ENCODE measurements around the gene LITAF.

The LITAF gene

DNA sequence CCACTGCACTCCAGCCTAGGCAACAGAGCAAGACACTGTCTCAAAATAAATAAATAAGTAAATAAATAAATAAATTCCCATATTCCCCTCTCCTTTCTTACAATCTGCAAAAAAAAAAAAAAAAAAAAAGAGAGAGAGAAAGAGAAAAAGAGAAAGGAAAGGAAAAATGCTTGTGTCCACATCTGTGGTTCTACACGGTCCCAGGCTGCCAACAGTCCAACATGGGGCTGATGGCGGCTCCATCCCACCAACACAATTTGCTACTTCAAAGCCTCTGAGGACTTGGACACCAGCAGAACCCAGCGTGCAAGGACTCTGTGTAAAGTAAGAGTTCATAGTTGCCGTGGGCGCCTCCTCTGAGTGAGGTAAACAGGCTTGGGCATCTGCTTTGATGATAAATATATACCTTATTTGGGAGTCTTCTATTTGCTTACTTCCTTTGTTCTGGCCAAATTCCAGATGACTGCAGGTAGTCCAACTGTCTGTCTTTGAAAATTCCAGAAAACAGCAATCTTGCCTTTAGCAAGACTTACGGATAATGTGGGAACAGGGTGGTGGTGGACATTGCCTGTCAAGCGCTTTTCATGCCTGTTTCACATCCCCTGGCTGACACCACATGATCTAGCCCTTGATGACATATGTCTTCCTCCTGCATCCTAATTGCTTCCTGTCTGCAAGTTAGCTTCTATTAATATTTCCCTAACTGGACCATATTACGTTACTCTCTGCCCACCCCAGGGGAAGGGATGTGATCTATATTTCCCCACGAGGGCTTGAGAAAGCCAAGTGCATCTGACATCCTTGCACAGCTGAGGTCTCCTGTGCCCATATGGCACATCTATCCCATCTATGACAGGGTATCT lies 10.1 kb downstream of the LITAF start:
- H3K4me1 ChIP-seq (ENCODE audit: control insufficient read depth, insufficient read depth, low read length), result no peaks in the 10 kb centered on the region

DNA sequence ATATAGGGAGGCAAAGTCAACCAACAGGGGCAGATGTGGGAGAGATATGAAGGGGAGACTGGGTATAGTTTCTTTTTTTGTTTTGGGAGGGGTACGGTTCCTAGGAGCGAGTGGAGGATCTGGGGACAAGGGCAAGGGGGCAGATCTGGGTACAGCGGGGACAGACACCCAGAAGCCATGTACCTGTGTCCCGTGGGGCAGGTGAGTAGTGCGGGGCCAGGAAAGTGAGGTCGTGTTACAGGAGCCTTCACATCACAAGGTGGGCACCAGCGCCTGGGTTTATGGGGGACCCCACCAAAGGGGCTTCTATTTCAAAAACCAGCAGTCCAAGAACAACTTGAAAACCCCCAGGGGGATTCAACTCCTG lies 11.5 kb downstream of the LITAF start:
- no peak overlapping the region for H3K27ac ChIP-seq (ENCODE audit: low read depth, low read length)
- H3K36me3 ChIP-seq (ENCODE audit: control insufficient read depth, insufficient read depth, low read length), result no peaks in the 10 kb centered on the region
- H3K9ac ChIP-seq (ENCODE audit: low read length), result no peak overlapping the region
- H3K4me1 ChIP-seq (ENCODE audit: control insufficient read depth, insufficient read depth, low read length), result no peaks in the 10 kb centered on the region
- no peak overlapping the region for H3K4me3 ChIP-seq (ENCODE audit: low read length)
- H3K27me3 ChIP-seq (ENCODE audit: control insufficient read depth, insufficient read depth, low read length), result no peaks in the 10 kb centered on the region

More for the DNA sequence above, 10.1 kb downstream of the LITAF start:
- Histone ChIP-seq H3K36me3 (ENCODE audit: control insufficient read depth, insufficient read depth, low read length) (no peaks in the 10 kb centered on the region), H3K27me3 (ENCODE audit: control insufficient read depth, insufficient read depth, low read length) (no peaks in the 10 kb centered on the region), H3K4me3 (ENCODE audit: low read length) (no peak overlapping the region), H3K9ac (ENCODE audit: low read length) (no peak overlapping the region), H3K27ac (ENCODE audit: low read depth, low read length) (no peak overlapping the region)

DNA sequence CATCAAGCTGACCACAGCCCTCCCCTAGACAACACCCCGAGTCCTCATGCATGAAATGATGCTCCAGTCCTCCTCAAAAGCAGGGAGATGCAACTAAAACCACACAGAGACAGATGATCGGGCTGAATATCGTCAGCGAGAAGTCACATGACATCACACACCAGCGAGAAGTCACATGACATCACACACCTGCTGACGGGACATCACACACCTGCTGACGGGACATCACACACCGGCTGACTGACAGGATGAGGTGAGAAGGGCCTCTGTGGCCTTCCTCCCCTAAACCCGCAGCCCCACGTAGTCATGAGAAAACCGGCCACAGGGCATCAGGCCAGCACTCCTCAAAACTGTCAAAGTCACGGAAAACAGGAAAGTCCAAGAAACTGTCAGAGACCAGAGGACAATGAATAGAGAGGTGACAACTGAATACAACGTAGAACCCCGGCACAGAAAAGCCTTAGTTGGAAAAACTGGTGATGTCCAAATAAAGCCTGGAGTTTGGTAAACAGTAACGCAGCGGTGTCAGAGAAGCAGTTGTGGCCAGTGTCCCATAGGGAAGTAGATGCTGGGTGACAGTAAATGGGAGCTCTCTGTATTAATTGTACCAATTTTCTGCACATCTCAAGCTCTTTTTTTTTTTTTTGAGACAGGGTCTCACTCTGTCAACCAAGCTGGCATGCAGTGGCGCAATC lies 14.3 kb downstream of the LITAF start:
- H3K9ac ChIP-seq (ENCODE audit: low read length), result no peak overlapping the region
- H3K27me3 ChIP-seq (ENCODE audit: control insufficient read depth, insufficient read depth, low read length), result no peaks in the 10 kb centered on the region
- H3K36me3 ChIP-seq (ENCODE audit: control insufficient read depth, insufficient read depth, low read length), result peaks cover 3% of the 10 kb centered on the region
- H3K4me3 ChIP-seq (ENCODE audit: low read length), result no peak overlapping the region
- no peak overlapping the region for H3K27ac ChIP-seq (ENCODE audit: low read depth, low read length)
- H3K4me1 ChIP-seq (ENCODE audit: control insufficient read depth, insufficient read depth, low read length), result no peaks in the 10 kb centered on the region

DNA sequence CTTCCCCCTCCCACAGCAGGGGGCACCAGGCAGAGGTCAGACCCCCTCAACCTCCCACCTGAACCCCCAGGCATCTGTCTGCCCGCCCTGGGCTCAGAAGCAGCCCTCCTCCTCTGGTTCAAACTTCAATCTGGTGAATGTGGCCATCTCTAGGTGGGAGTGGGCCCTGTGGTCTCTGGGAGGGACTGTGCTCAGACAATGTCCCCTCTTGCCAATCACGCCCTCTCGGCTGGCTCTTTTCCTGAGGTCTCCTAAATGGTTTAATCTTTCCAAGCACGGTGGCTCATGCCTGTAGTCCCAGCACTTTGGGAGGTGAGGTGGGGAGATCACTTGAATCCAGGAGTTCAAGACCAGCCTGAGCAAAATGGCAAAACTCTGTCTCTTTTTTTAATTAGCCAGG lies 15.2 kb downstream of the LITAF start:
- Histone ChIP-seq H3K27ac (ENCODE audit: low read depth, low read length) (no peak overlapping the region), H3K4me3 (ENCODE audit: low read length) (no peak overlapping the region), H3K9ac (ENCODE audit: low read length) (no peak overlapping the region), H3K27me3 (ENCODE audit: control insufficient read depth, insufficient read depth, low read length) (no peaks in the 10 kb centered on the region), H3K4me1 (ENCODE audit: control insufficient read depth, insufficient read depth, low read length) (no peaks in the 10 kb centered on the region), H3K36me3 (ENCODE audit: control insufficient read depth, insufficient read depth, low read length) (peaks cover 3% of the 10 kb centered on the region)

DNA sequence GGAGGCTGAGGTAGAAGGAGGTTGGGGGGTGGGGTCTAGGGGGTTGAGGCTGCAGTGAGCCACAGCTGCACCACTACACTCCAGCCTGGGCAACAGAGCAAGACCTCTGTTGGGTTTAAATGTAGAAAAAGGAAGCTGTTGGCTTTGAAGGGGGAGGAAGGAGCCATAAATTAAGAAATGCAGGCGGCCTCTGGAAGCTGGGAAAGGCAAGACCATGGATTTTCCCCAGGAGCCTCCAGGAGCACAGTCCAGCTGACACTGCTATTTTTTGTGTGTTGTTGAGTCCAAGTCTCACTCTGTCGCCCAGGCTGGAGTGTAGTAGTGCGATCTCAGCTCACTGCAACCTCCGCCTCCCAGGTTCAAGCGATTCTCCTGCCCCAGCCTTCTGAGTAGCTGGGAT lies 15.9 kb downstream of the LITAF start:
- H3K27ac ChIP-seq (ENCODE audit: low read depth, low read length), result no peak overlapping the region
- peaks cover 3% of the 10 kb centered on the region for H3K36me3 ChIP-seq (ENCODE audit: control insufficient read depth, insufficient read depth, low read length)
- H3K4me3 ChIP-seq (ENCODE audit: low read length), result no peak overlapping the region
- no peaks in the 10 kb centered on the region for H3K4me1 ChIP-seq (ENCODE audit: control insufficient read depth, insufficient read depth, low read length)
- H3K27me3 ChIP-seq (ENCODE audit: control insufficient read depth, insufficient read depth, low read length), result no peaks in the 10 kb centered on the region
- H3K9ac ChIP-seq (ENCODE audit: low read length), result no peak overlapping the region

DNA sequence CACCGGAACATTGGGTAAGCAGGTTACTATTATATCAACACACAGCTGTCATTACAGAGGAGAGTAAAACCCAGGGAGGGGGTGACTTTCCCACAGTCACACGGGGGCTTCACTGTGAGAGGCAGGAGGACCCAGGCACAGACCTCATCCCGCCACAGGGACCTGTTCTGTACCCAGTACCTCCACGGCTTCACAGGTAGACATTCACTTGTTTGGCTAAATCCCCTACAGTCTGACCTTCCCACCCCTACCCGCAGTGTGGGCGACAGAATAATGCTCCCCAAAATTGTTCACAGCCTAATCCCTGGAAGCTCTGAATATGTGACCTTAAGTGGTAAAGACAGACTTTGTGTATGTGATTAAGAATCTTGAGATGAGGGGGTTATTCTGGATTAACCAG lies 16.5 kb downstream of the LITAF start:
- Histone ChIP-seq H3K4me3 (ENCODE audit: low read length) (no peak overlapping the region), H3K4me1 (ENCODE audit: control insufficient read depth, insufficient read depth, low read length) (no peaks in the 10 kb centered on the region), H3K9ac (ENCODE audit: low read length) (no peak overlapping the region), H3K27me3 (ENCODE audit: control insufficient read depth, insufficient read depth, low read length) (no peaks in the 10 kb centered on the region), H3K36me3 (ENCODE audit: control insufficient read depth, insufficient read depth, low read length) (peaks cover 3% of the 10 kb centered on the region), H3K27ac (ENCODE audit: low read depth, low read length) (no peak overlapping the region)

DNA sequence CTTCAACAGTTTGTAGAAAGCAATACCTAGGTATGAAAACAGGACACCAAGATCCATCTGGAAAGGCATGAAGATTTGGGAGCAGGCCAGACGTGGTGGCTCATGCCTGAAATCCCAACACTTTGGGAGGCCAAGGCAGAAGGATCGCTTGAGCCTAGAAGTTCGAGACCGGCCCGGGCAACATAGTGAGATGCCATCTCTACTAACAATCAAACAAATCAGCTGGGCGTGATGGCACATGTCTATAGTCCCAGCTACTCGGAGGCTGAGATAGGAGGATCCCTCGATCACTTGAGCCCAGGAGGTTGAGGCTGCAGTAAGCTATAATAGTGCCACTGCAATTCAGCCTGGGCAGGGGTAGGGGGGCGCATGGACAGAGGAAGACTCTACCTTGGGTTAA lies 20.3 kb downstream of the LITAF start:
- no peaks in the 10 kb centered on the region for H3K4me1 ChIP-seq (ENCODE audit: control insufficient read depth, insufficient read depth, low read length)

DNA sequence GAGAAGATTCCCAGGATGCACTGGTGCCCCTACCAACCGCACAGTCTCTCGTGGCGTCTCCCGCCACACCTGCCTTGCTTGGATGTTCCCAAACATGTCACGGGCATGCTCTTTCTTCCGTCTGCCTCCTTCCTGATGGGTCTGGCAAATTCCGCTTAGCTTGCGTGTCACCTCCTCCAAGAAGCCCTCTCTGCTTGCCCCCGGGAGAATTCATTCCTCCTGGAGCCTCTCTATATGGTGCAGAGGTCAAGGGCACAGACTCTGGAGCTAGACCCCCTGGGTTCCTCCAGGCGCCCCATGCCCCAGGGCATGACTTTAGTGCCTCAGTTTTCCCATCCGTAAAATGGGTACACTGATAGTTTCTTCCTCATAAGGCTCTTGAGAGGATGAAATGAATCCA lies 21.1 kb downstream of the LITAF start:
- peaks cover 3% of the 10 kb centered on the region for H3K36me3 ChIP-seq (ENCODE audit: control insufficient read depth, insufficient read depth, low read length)
- H3K27me3 ChIP-seq (ENCODE audit: control insufficient read depth, insufficient read depth, low read length), result no peaks in the 10 kb centered on the region
- H3K27ac ChIP-seq (ENCODE audit: low read depth, low read length), result no peak overlapping the region
- no peak overlapping the region for H3K4me3 ChIP-seq (ENCODE audit: low read length)
- H3K4me1 ChIP-seq (ENCODE audit: control insufficient read depth, insufficient read depth, low read length), result no peaks in the 10 kb centered on the region
- H3K9ac ChIP-seq (ENCODE audit: low read length), result no peak overlapping the region

More for the DNA sequence above, 20.3 kb downstream of the LITAF start:
- H3K27me3 ChIP-seq (ENCODE audit: control insufficient read depth, insufficient read depth, low read length), result no peaks in the 10 kb centered on the region
- no peak overlapping the region for H3K27ac ChIP-seq (ENCODE audit: low read depth, low read length)
- H3K36me3 ChIP-seq (ENCODE audit: control insufficient read depth, insufficient read depth, low read length), result peaks cover 3% of the 10 kb centered on the region
- no peak overlapping the region for H3K4me3 ChIP-seq (ENCODE audit: low read length)
- no peak overlapping the region for H3K9ac ChIP-seq (ENCODE audit: low read length)

DNA sequence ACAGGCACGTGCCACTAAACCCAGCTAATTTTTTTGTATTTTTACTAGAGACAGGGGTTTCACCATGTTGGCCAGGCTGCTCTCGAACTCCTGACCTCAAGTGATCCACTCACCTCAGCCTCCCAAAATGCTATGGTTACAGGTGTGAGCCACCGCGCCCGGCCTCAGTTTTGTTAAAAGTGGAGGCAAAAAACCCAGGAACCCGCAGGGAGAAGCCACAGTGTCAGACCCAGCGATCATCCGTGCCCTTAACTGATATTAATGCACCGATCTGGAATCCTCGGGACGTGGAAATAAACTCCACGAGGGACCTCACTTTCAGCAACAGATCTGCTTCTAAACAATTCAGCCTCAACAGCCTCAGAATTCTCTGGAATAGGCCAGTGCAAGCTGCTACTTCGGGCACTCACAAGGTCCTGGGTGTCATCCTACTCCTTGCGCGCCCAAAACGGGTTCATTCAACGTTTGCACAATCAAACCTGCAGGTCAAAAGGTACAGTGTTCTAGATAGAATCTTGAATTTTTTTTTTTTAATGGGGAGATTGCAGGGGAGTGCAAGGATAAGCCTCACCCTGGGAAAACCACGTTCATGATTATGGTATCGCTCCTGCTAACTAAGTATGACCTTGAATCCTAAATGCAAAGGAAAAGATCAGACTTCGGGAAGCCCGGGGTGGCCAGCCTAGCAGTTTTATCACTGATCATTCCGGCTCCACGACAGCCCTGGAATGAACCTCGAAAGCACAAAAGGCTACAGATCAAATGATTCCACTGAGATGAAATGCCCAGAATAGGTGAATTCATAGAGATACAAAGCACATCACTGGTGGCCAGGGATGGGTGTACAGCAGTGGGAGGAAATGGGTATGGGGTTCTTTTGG lies 22.4 kb downstream of the LITAF start:
- Histone ChIP-seq H3K9ac (ENCODE audit: low read length) (no peak overlapping the region), H3K4me3 (ENCODE audit: low read length) (no peak overlapping the region), H3K36me3 (ENCODE audit: control insufficient read depth, insufficient read depth, low read length) (no peaks in the 10 kb centered on the region), H3K4me1 (ENCODE audit: control insufficient read depth, insufficient read depth, low read length) (no peaks in the 10 kb centered on the region), H3K27ac (ENCODE audit: low read depth, low read length) (no peak overlapping the region), H3K27me3 (ENCODE audit: control insufficient read depth, insufficient read depth, low read length) (no peaks in the 10 kb centered on the region)

DNA sequence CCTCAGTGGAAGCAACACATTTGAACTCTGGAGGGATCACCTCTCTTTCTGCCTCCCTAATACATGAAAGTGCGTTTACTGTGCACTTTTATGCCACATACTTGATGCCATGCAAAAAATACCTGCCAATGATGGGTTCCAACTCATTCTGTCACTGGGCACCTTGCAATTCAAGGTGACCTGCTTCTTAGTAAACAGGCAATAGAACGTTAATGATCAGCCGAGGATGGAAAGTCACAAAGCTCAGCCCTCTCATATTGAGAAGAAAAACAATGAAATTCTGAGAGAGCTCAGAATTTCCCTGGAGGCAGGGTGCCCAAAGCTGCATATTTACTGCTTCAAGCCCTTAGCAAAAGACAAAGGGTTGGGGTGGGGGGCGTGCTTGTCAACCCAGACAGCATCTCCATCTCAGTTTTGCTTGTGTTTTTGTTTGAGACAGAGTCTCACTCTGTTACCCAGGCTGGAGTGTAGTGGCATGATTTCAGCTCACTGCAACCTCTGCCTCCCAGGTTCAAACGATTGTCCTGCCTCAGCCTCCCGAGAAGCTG lies 23.2 kb downstream of the LITAF start:
- no peak overlapping the region for H3K9ac ChIP-seq (ENCODE audit: low read length)
- no peaks in the 10 kb centered on the region for H3K36me3 ChIP-seq (ENCODE audit: control insufficient read depth, insufficient read depth, low read length)
- H3K4me3 ChIP-seq (ENCODE audit: low read length), result no peak overlapping the region
- H3K4me1 ChIP-seq (ENCODE audit: control insufficient read depth, insufficient read depth, low read length), result no peaks in the 10 kb centered on the region
- no peaks in the 10 kb centered on the region for H3K27me3 ChIP-seq (ENCODE audit: control insufficient read depth, insufficient read depth, low read length)
- H3K27ac ChIP-seq (ENCODE audit: low read depth, low read length), result no peak overlapping the region

DNA sequence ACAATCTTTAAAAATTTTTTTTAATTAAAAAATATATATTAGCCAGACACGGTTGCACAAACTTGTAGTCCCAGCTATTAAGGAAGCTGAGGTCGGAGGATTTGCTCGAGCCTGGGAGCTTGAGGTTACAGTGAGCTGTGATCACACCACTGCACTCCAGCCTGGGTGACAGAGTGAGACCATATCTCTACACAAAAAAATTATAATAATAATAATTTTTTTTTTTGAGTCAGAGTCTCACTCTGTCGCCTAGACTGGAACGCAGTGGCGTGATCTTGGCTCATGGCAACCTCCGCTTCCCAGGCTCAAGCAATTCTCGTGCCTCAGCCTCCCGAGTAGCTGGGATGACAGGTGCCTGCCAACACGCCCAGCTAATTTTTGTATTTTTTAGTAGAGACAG lies 23.8 kb downstream of the LITAF start:
- H3K4me1 ChIP-seq (ENCODE audit: control insufficient read depth, insufficient read depth, low read length), result no peaks in the 10 kb centered on the region
- no peak overlapping the region for H3K4me3 ChIP-seq (ENCODE audit: low read length)
- no peak overlapping the region for H3K9ac ChIP-seq (ENCODE audit: low read length)
- no peaks in the 10 kb centered on the region for H3K36me3 ChIP-seq (ENCODE audit: control insufficient read depth, insufficient read depth, low read length)
- no peak overlapping the region for H3K27ac ChIP-seq (ENCODE audit: low read depth, low read length)
- H3K27me3 ChIP-seq (ENCODE audit: control insufficient read depth, insufficient read depth, low read length), result no peaks in the 10 kb centered on the region

DNA sequence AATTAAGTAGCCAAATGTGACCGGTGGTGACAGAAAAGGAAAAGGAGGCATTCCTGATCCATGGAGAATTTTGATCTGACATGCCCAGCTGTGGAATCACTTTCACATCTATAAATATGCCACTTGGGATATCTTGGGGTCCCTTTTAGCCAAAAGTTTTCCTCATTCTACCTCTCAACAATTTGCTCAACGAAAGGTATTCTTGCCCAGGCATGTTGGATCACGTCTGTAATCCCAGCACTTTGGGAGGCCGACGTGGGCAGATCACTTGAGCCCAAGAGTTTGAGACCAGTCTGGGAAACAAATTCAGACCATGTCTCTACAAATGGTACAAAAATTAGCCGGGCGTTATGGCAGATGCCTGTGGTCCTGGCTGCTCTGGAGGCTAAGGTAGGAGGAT lies 24.3 kb downstream of the LITAF start:
- Histone ChIP-seq H3K27me3 (ENCODE audit: control insufficient read depth, insufficient read depth, low read length) (no peaks in the 10 kb centered on the region), H3K27ac (ENCODE audit: low read depth, low read length) (no peak overlapping the region), H3K4me3 (ENCODE audit: low read length) (no peak overlapping the region), H3K9ac (ENCODE audit: low read length) (no peak overlapping the region), H3K4me1 (ENCODE audit: control insufficient read depth, insufficient read depth, low read length) (no peaks in the 10 kb centered on the region), H3K36me3 (ENCODE audit: control insufficient read depth, insufficient read depth, low read length) (no peaks in the 10 kb centered on the region)
